Stimulated activated CD4-positive, alpha-beta T cell treated with anti-CD3 and anti-CD28 coated beads, Interleukin-2, amount 100 ng/mL, for 48 hours (primary cell): ENCODE measurements around the gene TENM4.
"Not testable (repeated sequence)": the region's sequence is repeated elsewhere in the genome, so short reads cannot be mapped to it uniquely, and the experiment has no call there.

ENCODE experiments used
- DNase-seq, 2 donors: peaks; one replicate each; pipeline ENCODE4 v3.0.0-alpha.2; 2020

TENM4 gene

GRCh38 chr11:79241852-79242241 lies 199.0 kb downstream of the TENM4 start:
- DNase-seq = no peak

DNA sequence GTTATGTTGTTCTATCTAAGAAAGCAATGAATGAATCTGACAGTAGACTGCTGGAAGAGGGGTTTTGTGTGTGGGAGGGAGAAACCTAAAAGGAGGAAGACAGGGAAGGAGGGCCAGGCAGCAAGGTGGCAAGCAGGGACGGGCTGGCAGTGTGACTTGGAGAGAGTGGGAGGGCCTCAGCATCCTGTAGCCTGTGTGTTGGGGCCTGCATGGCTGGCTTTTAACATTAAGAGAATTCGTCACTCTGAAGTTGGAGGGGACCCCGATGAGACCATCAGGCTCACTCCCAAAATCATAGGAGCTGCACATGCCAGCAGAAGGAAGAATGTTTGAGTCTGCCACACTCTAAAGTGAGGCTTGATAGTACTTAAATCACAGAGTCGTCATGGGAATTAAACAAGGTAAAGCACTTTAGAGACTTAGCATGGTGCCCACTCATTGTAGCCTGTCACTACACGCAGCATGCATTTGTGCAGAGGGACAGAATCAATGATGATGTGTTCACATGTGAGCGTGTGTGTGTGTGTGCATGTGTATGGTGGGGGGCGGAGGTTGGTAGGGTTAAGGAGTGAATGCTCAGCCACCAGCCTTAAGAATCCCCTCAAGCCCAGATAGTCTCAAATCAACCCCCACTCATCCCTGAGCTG lies 199.5 kb downstream of the TENM4 start:
- no peak for DNase-seq

- no peak for DNase-seq
These were observed 203.1 kb downstream of the TENM4 start for GRCh38 chr11:79237703-79238102.

DNA sequence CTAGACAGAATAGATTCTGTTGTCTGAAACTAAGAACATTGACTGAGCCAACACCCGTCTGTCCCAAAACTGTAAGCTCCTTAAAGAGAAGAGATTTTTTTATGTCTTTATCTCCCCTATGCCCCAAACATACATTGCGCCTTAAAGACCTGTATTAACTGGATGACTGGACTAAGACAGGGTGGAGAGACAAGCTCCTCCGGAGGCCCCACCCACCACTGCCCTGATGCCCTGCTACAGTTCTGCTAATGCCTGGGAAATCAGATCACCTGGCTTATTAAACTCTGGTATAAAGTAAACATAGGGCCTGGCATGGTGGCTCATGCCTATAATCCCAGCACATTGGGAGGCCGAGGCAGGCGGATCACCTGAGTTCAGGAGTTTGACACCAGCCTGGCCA lies 203.7 kb downstream of the TENM4 start:
- DNase-seq = no peak

GRCh38 chr11:79236541-79236971 lies 204.3 kb downstream of the TENM4 start:
- DNase-seq = no peak

GRCh38 chr11:79235696-79236095 lies 205.1 kb downstream of the TENM4 start:
- no peak for DNase-seq

GRCh38 chr11:79232346-79232745 lies 208.5 kb downstream of the TENM4 start:
- DNase-seq = no peak

GRCh38 chr11:79229047-79229446 lies 211.8 kb downstream of the TENM4 start:
- DNase-seq = no peak

GRCh38 chr11:79227767-79228755 lies 212.8 kb downstream of the TENM4 start:
- no peak for DNase-seq

DNA sequence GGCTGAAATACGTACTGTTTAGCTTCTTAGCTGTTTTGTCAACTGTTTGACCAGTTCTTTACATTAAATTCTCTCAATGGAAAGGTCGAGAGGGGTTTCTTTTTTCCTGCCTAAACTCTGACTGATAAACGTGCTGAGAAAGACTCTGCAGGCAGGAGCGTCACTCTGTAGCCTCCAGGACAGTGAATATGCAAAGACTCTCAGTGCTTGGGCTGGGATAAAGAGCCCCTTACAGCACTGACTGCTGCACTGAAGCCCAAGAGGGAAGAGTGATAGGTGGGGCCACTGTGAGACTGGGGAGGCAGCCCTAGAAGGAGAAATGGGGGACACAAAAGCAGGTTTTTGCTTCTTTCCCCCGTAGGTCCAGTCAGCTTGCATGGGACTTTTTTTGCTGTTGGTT lies 213.5 kb downstream of the TENM4 start:
- no peak for DNase-seq

DNA sequence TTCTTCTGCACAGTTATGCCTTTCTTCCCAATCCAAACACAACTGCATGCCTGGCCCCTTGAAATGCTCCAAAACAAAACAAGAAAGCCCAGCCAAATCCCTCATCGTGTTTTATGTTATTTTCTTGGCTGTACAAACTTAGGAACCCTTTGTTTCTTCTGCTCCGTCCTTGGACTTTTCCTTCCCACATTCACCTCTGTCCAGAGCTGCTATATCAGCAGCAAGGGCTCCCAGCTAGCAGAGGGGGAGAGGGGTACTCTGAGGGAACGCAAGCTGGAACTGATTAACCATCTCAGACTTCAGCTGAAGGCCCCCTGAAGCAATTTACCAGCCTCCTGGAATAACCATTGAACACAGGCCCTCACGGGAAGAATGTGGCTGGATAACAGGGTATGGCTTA lies 214.7 kb downstream of the TENM4 start:
- no peak for DNase-seq

GRCh38 chr11:79222163-79222562 lies 218.7 kb downstream of the TENM4 start:
- DNase-seq = not testable (repeated sequence)

- no peak for DNase-seq
These were observed 219.2 kb downstream of the TENM4 start for GRCh38 chr11:79221444-79222130.

- no peak for DNase-seq
These were observed 220.7 kb downstream of the TENM4 start for GRCh38 chr11:79220171-79220570.

GRCh38 chr11:79219186-79220045 lies 221.4 kb downstream of the TENM4 start:
- DNase-seq = no peak

DNA sequence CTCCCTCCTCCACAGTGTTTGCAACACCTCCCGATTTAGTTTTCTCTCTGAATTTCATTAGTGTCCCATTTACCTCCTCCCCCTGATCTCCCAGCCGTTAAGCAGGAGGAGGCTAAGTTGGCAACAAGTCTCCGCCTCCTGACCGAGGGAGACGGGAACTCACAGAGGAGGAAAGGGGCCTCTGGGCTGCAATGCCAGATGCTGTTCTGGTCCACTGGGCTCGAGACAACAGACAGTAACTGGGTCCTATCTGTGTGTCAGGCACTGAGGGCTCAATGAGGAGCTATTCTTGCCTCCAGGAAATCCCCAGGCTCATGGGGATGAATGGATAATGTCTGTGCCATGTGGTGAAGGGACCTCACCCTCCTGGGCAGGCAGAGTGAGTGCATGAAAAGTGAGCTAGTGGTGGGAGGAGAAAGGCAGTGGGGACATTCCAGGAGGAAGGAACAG lies 228.1 kb downstream of the TENM4 start:
- DNase-seq = no peak

GRCh38 chr11:79209540-79210266 lies 231.1 kb downstream of the TENM4 start:
- no peak for DNase-seq

GRCh38 chr11:79208126-79208525 lies 232.7 kb downstream of the TENM4 start:
- no peak for DNase-seq

DNA sequence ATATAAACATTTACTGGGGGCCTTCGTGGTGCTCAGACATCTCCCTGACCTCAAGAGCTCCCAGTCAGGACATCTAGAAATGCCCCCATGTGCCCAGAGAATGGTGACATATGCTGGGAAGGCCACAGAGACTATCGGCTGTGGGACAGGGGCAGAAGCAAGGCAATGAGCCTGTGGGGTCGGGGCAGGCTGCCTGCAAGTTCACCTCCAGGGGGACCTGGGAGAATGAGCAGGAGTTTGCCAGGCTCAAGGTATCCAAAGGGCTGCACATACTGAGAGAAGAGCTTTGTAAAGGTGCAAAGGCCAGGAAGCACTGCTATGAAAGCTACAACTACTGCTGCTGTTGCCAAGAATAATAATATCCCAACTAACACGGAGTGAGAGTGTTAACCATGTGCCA lies 233.9 kb downstream of the TENM4 start:
- DNase-seq = no peak

DNA sequence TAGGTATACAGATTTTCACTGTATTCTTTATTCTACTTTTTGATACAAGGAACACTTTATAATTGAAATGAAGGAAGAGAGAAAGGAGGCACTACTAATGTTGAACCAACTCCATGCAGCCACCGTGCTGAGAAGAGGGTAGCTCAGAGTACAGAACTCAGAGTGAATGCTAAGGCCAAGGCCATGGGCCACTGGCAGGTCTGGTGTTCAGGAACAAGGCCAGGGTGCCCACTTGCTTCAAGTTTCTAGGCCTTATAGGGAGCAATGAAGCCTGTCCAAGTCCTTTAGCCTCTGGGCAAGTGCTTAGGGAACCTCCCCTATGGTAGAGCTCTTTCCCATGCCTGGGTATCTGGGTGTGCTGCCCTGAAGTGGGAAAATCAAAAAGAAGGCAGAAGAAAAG lies 235.0 kb downstream of the TENM4 start:
- no peak for DNase-seq

DNA sequence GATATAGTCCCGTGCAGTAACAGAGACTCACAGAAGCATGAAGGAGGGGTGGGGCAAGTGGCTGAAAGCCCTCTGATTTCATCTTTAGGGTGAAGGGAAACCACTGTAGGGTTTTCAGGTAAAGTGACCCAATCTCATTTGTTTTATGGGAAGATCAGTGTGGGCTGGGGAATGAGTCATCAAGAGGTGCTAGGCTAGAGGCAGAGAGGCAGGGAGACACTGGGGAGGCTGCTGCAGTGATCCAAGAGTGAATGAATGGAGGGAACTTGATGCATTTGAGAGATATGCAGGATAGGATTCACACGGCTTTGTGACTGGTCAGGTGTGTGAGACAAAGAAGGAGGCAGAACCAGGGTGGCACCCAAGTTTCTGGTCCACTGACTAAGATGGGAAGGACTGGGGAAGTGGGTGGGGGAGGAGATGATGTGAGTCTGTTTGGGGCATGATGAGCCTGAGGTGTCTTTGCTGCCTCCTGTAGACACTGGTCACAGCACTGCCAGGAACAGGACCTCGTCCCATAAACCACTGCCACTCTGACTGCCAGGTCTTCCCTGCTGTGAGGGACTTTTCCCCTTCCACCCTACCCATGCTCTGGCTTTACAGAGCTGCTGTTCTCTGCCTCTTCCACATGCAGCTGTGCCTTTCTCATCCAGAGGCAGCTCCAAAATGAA lies 239.0 kb downstream of the TENM4 start:
- DNase-seq = no peak
